Activated effector memory CD4-positive, alpha-beta T cell treated with Interleukin-2 at 50 U/mL for 16 hours (primary cell): ENCODE measurements around the gene NIN.
"Not testable (repeated sequence)": the region's sequence is repeated elsewhere in the genome, so short reads cannot be mapped to it uniquely, and the experiment has no call there.

ENCODE experiments used
- DNase-seq: peaks from one replicate; pipeline ENCODE4 v3.0.0-alpha.2; 2020

Gene NIN

DNA sequence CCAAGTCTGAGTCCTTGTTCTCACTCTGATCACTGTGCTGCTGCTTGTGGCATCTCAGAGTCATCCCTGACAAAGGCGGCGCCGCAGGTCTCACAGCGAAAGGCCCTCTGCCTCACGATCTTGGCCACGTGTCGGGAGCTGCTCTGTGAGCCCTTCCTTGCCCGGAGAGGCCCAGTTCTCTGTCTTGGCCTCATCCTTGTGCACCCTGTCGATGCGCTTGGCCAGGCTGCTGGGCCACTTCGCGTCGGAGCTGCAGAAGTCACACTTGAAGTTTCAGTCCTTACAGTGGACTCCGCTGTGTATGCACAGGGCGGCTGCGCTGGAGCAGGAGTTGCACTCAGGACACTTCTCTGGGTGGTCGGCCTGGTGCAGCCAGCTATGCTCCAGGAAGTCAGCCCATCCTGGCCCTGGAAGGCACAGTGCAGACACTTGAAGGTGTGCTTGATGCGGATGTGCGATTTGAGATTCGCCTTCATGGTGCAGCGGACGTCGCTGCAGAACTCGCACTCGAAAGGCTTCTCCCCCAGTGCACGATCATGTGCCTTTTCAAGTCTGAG is 126.4 kb downstream of the NIN start:
- DNase-seq = no peak

DNA sequence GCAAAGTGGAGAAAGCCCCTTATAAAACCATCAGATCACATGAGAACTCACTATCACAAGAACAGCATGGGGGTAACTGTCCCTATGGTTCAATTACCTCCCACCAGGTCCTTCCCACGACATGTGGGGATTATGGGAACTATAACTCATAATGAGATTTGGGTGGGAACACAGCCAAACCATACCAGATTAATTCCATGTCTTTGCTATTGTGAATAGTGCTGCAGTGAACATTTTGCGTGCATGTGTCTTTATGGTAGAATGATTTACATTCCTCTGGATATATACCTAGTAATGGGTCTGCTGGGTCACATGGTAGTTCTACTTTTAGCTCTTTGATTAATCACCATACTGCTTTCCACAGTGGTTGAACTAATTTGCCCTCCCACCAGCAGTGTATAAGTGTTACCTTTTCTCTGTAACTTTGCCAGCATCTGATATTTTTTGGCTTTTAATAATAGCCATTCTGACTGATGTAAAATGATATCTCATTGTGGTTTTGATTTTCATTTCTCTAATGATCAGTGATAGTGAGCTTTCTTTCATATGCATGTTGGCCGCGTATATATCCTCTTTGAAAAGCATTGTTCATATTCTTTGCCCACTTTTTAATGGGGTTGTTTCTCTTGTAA is 133.2 kb downstream of the NIN start:
- no peak for DNase-seq

DNA sequence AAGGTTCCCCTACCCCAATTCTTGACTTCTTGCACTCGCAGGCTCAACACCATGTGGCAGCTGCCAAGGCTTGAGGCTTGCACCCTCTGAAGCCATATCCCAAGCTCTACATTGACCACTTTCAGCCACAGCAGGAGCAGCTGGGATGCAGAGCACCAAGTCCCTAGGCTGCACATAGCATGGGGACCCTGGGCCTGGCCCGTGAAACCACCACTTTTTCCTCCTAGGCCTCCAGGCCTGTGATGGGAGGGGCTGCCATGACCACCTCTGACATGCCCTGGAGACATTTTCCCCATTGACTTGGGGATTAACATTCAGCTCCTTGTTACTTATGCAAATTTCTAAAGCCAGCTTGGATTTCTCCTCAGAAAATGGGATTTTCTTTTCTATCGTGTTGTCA is 136.7 kb downstream of the NIN start:
- not testable (repeated sequence) for DNase-seq

DNA sequence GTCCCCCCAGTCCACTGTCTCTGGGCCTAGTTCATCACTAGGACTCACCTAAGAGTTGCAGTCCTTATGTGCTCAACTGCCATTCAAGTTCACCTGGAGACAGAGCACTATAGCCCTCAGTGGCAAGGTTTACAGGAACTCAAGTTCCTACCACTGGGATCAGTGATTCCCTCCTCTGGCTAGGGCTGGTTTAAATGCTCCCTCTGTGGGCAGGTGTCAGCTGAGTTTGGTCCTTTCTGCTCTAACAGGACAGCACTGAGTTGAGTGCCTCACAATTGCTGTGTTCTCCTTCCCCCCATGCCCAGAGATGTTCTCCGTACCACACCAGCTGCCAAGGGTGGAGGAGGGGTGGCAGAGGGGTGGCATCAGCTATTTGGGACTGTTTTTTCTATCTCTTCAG is 142.1 kb downstream of the NIN start:
- DNase-seq = no peak

DNA sequence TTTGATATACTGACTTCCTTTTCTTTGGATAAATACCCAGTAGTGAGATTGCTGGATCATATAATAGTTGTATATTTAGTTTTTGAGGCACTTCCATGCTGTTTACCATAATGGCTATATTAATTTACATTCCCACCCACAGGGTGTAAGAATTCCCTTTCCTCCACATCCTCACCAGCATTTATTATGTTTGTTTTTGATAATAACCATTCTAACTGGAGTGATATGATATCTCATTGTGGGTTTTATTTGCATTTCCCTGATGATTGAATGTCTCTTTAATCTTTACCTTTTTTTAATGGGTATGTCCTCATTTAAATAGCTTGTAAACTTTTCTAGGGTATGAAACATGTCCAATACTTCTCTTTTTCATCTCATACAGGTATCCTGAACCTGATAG is 151.3 kb downstream of the NIN start:
- DNase-seq = no peak

DNA sequence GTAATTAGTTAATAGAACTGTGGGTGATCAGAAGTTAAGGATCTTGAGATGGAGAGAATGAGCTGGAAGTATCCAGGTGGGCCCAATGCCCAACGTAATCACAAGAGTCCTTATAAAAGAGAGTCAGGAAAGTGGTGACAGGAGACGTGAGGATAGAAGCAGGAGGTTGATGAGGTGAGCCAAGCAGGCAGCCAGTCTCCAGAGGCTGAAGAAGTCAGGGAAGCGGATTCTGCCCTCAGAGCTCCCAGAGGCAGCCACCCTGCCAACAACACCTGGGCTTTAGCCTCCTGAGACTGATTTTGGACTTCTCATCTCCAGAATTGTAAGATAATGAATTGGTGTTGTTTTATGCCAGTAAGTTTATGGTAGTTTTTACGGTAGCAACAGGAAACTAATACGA is 152.8 kb downstream of the NIN start:
- DNase-seq = no peak

DNA sequence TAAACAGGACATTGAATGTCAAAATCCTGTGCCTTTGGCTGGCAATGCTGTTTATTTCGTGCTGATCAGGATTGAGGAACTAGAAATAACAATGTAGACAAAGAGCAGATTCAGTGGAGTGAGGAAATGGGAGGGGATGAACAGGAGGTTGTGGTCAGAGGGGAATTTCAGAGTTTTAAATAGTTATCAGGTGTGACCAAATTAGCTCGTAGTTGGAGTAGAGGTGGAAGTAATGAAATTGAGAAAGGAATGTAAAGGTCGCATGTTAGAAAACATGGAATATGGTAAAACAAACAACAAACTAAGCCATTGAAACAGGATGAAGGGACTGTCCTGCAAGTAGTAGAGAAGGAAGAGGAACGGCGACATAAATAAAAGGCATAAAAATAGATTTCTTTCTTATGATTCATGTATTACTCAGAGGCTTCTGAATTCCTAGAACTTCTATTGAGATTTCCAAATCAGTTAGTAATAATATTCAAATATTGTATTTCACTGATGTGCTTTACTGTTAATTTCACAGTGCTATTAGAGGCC is 153.4 kb downstream of the NIN start:
- DNase-seq = no peak

DNA sequence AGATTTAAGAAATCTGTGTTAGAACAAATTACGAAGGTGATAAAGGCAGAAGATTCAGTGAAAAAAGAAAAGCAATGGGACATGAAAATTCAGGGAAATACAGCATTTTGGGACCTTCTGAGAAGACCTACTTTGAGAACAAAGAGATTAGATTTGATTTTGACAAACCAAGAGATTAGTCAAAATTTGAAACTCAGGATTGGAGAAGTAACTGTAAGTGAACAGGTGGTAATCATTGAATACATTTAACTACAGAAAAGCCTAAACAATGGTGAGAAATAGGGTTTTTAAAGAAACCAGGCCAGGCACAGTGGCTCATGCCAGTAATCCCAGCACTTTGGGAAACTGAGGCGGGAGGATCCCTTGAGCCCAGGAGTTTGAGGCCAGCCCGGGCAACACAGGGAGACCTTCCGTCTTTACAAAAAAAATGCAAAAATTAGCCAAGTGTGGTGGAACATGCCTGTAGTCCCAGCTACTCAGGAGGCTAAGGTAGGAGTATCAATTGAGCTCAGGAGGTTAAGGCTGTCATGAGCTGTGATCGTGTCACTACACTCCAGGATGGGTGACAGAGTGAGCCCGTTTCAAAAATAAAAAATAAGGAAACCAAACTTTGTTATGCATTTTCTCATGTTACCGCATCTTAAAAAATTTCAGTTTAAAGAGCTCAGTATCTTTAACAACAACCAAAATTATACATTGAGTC is 154.0 kb downstream of the NIN start:
- DNase-seq = no peak

DNA sequence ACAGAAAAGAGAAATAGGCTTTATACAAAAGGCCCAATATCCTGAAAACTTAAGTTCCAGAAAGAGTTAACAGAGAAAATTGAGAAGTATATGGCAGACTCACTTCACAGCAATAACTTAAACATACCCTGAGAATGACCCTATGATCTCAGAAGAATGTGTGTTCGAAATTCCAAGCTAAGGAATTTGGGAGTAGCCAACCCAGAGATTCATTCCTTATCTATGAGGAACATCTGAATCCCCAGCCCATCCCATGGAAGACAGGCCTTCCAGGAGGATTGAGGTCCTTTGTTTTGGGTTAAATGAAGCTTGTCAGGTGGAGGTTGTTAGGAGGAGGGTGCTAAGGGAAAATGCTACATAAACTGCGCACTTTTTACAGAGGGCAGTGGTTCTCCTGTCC is 155.4 kb downstream of the NIN start:
- no peak for DNase-seq

DNA sequence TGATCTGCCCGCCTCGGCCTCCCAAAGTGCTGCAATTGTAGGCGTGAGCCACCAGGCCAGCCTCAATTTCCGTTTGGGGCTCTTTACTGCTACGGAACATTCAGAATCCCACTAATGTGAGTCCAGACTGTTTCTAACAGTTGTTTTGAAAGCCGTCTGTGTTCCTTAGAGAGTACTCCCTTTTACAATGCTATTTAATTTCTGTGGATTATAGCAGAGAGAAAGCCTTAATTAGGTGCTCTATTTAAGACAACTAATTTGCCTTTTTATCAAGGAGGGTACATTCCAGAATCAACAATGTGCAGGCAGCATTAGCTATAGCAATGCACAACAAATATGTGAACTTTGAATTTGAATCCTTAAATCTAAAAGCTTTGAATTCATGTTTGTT is 160.1 kb downstream of the NIN start:
- DNase-seq = no peak

DNA sequence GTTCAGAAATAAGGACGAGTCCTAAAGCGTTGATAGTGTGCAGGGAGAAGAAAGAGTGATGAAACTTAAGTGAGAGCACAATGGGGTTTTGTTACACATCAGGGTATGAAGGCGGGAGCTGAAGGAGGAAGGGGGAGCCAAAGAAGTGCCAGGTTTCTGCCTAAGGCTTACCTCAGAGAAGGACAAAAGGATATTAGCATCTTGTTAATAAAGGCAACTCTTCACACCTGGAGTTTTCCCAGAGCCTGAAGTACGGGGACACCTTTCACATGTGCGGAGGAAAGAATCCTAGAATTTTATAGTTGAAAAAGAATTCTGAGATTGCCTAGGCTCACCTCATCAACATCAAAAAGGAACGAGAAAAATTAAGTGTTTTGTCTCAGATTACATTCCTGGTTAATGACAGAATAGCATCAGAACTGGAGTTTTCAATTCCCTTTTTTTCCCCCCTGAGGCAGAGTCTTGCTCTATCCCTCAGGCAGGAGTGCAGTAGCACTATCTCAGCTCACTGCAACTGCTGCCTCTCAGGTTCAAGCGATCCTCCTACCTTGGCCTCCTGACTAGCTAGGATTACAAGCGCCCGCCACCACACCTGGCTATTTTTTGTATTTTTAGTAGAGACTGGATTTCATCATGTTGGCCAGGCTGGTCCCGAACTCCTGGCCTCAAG is 160.6 kb downstream of the NIN start:
- no peak for DNase-seq
